AG09319 (cell line): ENCODE data around the gene NDUFV2.

Source experiments
- DNase-seq: peaks from one replicate; pipeline ENCODE4 v3.0.0-alpha.2; 2010; ENCODE audit warnings: low read depth; ENCODE audit errors: extremely low read depth
- CTCF ChIP-seq: IDR thresholded peaks from 2 replicates; pipeline ENCODE4 v1.5.1; 2011; ENCODE audit warnings: low read depth, mild to moderate bottlenecking, inconsistent platforms, low read length, moderate library complexity

Gene NDUFV2

GRCh38 chr18:9140984-9141383, 38.5 kb downstream of the NDUFV2 start:
- no peak for TF ChIP-seq CTCF
- no peak for DNase-seq

- TF ChIP-seq CTCF = no peak
- DNase-seq = no peak
Observed at GRCh38 chr18:9146224-9146623, 43.7 kb downstream of the NDUFV2 start.

GRCh38 chr18:9147440-9148202, 45.1 kb downstream of the NDUFV2 start:
- TF ChIP-seq CTCF = peak; percentile 82
- DNase-seq = peak; percentile 49

- TF ChIP-seq CTCF = no peak
Observed at GRCh38 chr18:9148203-9148552, 45.7 kb downstream of the NDUFV2 start.

GRCh38 chr18:9150121-9150520, 47.6 kb downstream of the NDUFV2 start:
- no peak for TF ChIP-seq CTCF
- no peak for DNase-seq

More at GRCh38 chr18:9148203-9148552, 45.7 kb downstream of the NDUFV2 start:
- DNase-seq = no peak

- no peak for DNase-seq
Observed at GRCh38 chr18:9153256-9153655, 50.8 kb downstream of the NDUFV2 start.

More at GRCh38 chr18:9153256-9153655, 50.8 kb downstream of the NDUFV2 start:
- no peak for TF ChIP-seq CTCF
